ENCODE results near the gene PTGDR2. TPM values are rescaled to one million over a fixed set of nuclear protein-coding genes. Genes with fewer than 3 reads are reported as not detected.

Gene PTGDR2
- total RNA-seq, 1 donor from 2014 or later, result 0.25 TPM

DNA sequence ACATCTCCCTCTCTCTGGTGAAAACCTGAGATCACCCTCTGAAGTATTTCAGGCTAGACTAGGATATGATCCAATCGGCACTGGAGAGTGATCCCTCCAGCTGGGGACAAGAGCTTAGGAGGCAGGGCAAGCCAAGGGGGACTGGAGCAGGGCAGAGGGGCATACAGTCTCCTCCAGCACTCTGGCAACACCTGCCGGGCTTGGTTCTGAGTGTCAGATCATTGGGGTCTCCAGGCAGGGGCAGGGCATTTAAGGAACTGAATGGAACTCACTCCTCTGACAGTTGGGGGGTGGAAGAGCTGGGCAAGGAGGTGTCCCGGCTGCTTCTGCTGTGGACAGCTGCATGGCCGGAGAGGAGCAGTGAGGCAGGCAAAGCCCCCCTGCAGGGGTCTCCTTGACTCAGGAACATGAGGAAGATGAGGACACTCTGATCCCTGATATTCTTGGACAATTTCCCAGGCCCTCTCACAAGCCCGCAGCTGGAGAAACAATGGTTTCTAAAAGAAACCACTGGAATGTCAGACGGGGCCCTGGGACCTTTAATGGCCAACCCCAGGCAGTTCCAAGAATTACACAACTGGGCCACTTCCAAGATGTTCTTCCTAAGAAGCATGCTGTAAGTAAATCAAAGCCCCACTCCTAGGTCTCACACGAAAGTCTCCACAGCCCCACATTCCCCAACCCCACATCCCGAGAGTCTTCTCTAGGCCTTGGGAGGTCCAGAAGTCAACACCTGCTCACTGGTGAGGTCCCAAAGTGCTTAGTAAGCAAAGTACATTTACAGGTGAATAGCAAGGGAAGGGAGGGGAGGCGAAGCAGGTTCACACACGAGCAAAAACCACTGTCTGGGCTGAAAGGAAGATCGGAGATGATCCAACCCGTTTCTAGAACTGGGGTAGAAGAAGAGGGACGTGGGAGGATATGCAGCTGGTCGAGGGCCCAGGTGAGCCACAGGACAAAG is 15.0 kb downstream of the PTGDR2 start:
- Histone ChIP-seq H3K27me3 (no peaks in the 10 kb centered on the region), H3K4me3 (peak overlapping the region in 1 of 2 donors; percentile 86), H3K9me3 (no peaks in the 10 kb centered on the region), H3K4me1 (peaks cover 38% of the 10 kb centered on the region), H3K36me3 (no peaks in the 10 kb centered on the region), H3K27ac (peak overlapping the region; percentile 67)
- no peak for DNase-seq (ENCODE audit: extremely low spot score in 2 of 2)
- TF ChIP-seq POLR2AphosphoS5 (IDR thresholded peaks at IDR 0.05; ENCODE audit: insufficient read depth in 1 of 2, low read depth in 1 of 2) (no peak), POLR2A (IDR thresholded peaks at IDR 0.05) (no peak), CTCF (IDR thresholded peaks at IDR 0.05) (no peak)
- intact Hi-C loops (cut with DNase I), result loop anchor here (5.0 kb wide), 1 partner anchor 67 kb away; the partner anchor contains the start of gene PRPF19

DNA sequence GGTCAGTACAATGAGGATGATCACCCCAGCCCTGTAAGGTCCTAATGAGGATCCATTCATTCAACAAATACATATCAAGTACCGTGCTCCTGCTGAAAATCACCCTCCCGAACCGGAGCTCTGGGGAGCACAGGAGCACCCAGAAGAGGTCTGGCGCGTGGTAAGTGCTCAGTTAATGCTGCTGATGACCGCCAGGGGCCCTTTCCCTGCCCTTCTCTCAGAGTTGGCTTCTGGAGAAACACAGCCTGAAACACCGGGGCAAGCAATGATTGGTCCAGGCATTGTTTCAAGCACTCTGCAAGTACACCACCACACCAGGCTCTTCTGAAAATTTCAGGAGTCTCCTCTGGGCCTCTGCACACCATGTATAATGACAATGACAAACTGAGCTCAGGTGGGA is 17.6 kb downstream of the PTGDR2 start:
- Histone ChIP-seq H3K4me1 (peaks cover 19% of the 10 kb centered on the region), H3K27me3 (no peaks in the 10 kb centered on the region), H3K9me3 (no peaks in the 10 kb centered on the region), H3K4me3 (no peak overlapping the region), H3K36me3 (no peaks in the 10 kb centered on the region), H3K27ac (no peak overlapping the region)
- intact Hi-C loops (cut with DNase I), result no loop called here
- no peak for DNase-seq (ENCODE audit: extremely low spot score in 2 of 2)
- TF ChIP-seq POLR2AphosphoS5 (IDR thresholded peaks at IDR 0.05; ENCODE audit: insufficient read depth in 1 of 2, low read depth in 1 of 2) (no peak), CTCF (IDR thresholded peaks at IDR 0.05) (no peak), POLR2A (IDR thresholded peaks at IDR 0.05) (no peak)

GRCh38 chr11:60836866-60837515 is 18.8 kb downstream of the PTGDR2 start:
- TF ChIP-seq CTCF (IDR thresholded peaks at IDR 0.05), result no peak
- no peak for TF ChIP-seq POLR2AphosphoS5 (IDR thresholded peaks at IDR 0.05; ENCODE audit: insufficient read depth in 1 of 2, low read depth in 1 of 2)
- no peak for TF ChIP-seq POLR2A (IDR thresholded peaks at IDR 0.05)
- intact Hi-C loops (cut with DNase I), result no loop called here
- Histone ChIP-seq H3K27ac (no peak overlapping the region), H3K4me3 (no peak overlapping the region), H3K4me1 (peaks cover 11% of the 10 kb centered on the region), H3K9me3 (no peaks in the 10 kb centered on the region), H3K36me3 (no peaks in the 10 kb centered on the region), H3K27me3 (no peaks in the 10 kb centered on the region)
- no peak for DNase-seq (ENCODE audit: extremely low spot score in 2 of 2)

- TF ChIP-seq POLR2AphosphoS5 (IDR thresholded peaks at IDR 0.05; ENCODE audit: insufficient read depth in 1 of 2, low read depth in 1 of 2), result no peak
- TF ChIP-seq POLR2A (IDR thresholded peaks at IDR 0.05), result no peak
- no peak for TF ChIP-seq CTCF (IDR thresholded peaks at IDR 0.05)
- Histone ChIP-seq H3K4me1 (no peaks in the 10 kb centered on the region), H3K4me3 (no peak overlapping the region), H3K36me3 (no peaks in the 10 kb centered on the region), H3K27ac (no peak overlapping the region), H3K27me3 (no peaks in the 10 kb centered on the region), H3K9me3 (no peaks in the 10 kb centered on the region)
- intact Hi-C loops (cut with DNase I), result no loop called here
- DNase-seq (ENCODE audit: extremely low spot score in 2 of 2), result no peak
These were observed 20.3 kb downstream of the PTGDR2 start for GRCh38 chr11:60835534-60835846.

Data from vagina (tissue), 2 donors.